22Rv1 (cell line): ENCODE results near the gene HARBI1.

ENCODE experiments used
- CTCF ChIP-seq: fragments of 450-650 bp; IDR thresholded peaks from 2 replicates; pipeline ENCODE4 v1.5.1; 2017; ENCODE audit warnings: mild to moderate bottlenecking
- ZFX ChIP-seq: fragments of 450-650 bp; IDR thresholded peaks from 2 replicates; pipeline ENCODE4 v1.6.1; 2017; ENCODE audit warnings: antibody characterized with exemption, borderline replicate concordance

DNA sequence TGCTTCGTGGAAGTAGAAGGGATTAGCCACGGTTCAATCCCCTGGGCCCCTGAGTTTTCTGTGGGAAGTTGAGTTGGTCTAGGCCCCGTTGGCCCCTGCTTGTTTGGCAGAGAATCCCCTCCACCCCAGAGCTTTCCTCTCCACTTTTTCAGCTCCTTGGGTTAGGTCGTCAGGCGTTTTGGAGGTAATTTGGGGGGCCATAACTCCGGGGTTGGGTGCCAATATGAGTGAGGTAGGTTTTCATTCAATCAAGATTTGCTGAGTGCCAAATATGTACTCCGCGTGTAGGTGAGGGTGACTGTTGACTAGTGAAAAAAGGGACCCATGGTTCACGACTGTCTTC, 916 bp upstream of the HARBI1 start:
- TF ChIP-seq CTCF (peak; percentile 27), ZFX (no peak)
